HG03095 (cell line): Measurements from ENCODE around the gene CRACR2A.

ENCODE experiments used
- ATAC-seq: cut with Tn5 transposase; IDR thresholded peaks from one replicate; pipeline ENCODE4 v1.9.1; 2021; ENCODE audit warnings: moderate library complexity; ENCODE audit not compliant: unreplicated experiment

Gene CRACR2A

DNA sequence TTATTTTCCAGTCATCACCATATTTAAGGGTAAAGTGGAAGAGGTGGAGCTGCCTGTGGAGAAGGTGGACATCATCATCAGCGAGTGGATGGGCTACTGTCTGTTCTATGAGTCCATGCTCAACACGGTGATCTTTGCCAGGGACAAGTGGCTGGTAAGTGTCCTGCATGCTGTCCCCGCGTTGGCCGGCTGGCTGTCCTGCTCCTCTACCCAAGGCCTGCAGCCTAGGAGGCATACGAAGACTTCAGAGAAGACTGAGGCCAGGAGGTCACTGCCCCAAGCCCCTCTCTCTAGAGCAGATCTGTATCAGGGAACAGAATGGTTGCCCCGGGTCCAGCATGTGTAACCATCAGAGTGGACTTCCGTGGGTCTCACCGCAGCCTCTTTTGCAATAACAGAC, 184.2 kb downstream of the CRACR2A start:
- no peak for ATAC-seq

- no peak for ATAC-seq
Observed at GRCh38 chr12:3565985-3566384, 186.9 kb downstream of the CRACR2A start.
